Neural cell (in vitro differentiated cells): ENCODE measurements around the gene OR2AT4.

ENCODE experiments used
- CTCF ChIP-seq: fragments of 450-650 bp; IDR thresholded peaks from 2 replicates; pipeline ENCODE4 v1.5.1; 2014; ENCODE audit warnings: antibody characterized with exemption, mild to moderate bottlenecking, moderate library complexity; ENCODE audit not compliant: poor library complexity, severe bottlenecking
- EP300 ChIP-seq: fragments of 450-650 bp; conservative IDR thresholded peaks from 2 replicates; pipeline ENCODE4 v1.6.1; 2014; ENCODE audit warnings: antibody characterized with exemption, mild to moderate bottlenecking, moderate library complexity; ENCODE audit not compliant: poor library complexity, severe bottlenecking

DNA sequence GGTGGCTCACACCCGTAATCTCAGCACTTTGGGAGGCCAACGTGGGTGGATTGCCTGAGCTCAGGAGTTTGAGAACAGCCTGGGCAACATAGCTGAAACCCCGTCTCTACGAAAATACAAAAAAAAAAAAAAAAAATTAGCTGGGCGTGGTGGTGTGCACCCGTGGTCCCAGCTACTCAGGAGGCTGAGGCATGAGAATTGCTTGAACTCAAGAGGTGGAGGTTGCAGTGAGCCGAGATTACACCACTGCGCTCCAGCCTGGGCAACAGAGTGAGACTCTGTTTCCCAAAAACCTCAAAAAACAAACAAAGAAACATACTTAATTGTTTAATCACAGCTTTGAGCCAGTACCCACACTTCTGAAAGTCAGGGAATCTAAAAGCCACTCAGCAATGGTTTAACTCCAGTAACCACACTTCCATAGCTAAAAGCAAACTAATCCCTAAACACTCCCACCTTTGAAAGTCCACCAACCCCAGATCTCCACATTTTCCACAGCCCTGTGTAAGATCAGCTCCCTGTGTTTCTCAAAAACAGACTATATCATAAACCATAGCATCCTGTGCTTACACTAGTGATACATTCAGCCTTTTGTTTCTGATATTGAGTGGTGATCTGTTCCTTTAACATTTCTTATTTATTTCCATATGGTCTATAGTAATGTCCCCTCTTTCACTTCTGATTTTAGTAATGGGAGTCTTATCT is 4.9 kb upstream of the OR2AT4 start:
- no peak for TF ChIP-seq CTCF
- no peak for TF ChIP-seq EP300
